HG02852 (cell line): Measurements from ENCODE around the gene C5AR1.
"Not testable (repeated sequence)": the region's sequence is repeated elsewhere in the genome, so short reads cannot be mapped to it uniquely, and the experiment has no call there.

Experiments
- ATAC-seq: cut with Tn5 transposase; IDR thresholded peaks from one replicate; pipeline ENCODE4 v1.9.1; 2021; ENCODE audit warnings: mild to moderate bottlenecking, moderate library complexity; ENCODE audit not compliant: unreplicated experiment

C5AR1 gene

DNA sequence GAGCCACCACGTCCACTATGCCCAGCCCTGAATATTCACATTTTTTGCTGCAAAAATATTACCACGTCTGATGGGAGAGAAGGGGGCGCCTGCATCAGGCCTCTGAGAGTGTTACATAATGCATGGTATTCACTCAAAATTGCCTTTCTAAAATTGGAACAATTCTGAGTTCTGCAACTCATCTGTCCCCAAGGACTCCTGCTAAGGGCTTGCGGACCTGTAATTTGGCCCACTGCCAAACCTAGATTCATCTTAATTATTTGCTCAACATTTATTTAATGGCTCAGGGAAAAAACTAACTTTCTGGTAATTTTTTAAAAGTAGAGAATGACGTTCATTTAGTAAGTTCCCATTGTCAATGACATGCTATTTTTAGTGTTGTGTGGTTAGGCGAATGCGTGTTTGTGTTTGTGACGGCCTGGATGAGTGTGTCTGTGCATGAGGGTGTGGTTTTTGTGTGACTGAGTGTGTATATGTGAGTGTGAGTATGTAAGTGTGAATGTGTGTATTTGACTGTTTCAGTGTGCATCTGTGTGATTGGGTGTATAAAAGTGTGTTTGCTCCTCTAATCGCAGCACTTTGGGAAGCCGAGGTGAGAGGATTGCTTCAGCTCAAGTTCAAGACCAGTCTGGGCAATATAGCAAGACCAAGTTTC, 26.1 kb upstream of the C5AR1 start:
- no peak for ATAC-seq

DNA sequence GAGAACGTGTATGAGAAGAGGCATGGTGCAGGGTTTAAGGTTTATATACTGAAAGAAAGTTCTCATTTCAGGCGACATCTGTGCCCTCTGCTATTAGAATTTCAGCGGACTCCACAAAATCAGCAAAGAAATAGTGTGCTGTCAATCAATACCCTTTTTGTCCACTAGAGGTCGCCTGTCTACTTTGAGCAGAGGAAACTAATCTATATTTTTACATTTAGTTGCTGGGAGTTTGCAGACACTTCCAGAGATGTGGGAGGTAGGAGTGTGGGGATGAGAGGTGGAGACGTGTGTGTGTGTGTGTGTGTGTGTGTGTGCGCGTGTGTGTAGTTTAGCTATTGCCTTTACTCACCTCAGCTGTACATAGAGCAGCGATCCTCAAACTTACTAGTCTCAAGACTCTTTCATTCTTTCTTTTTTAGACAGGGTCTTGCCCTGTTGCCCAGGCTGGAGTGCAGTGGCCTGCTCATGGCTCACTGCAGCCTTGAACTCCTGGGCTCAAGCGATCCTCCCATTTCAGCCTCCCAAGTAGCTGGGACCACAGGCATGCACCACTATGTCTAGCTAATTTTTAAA, 25.2 kb upstream of the C5AR1 start:
- no peak for ATAC-seq

DNA sequence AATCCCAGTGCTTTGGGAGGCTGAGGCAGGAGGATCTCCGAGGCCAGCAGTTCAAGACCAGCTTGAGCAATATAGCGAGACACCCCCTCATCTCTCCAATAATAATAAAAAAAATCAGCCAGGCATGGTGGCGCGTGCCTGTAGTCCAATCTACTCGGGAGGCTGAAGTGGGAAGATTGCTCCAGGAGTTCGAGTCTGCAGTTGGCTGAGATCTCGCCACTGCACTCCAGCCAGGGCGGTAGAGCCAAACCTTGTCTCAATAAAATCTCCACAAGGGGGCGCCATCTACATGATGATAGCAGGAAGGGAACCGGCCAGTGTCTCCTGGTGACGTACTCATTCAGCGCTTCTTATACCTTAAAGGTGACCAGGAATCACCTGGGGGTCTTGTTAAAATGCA, 13.6 kb upstream of the C5AR1 start:
- ATAC-seq: no peak

DNA sequence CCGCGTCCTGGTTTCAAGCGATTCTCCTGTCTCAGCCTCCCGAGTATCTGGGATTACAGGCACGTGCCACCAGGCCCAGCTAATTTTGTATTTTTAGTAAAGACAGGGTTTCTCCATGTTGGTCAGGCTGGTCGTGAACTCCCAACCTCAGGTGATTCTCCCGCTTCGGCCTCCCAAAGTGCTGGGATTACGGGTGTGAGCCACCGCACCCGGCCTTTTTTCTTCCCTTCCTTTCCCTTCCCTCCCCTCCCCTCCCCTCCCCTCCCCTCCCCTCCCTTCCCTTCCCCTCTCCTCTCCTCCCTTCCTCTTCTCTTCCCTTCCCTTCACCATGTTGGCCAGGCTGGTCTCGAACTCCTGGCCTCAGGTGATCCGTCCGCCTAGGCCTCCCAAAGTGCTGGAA, 8.8 kb upstream of the C5AR1 start:
- not testable (repeated sequence) for ATAC-seq

DNA sequence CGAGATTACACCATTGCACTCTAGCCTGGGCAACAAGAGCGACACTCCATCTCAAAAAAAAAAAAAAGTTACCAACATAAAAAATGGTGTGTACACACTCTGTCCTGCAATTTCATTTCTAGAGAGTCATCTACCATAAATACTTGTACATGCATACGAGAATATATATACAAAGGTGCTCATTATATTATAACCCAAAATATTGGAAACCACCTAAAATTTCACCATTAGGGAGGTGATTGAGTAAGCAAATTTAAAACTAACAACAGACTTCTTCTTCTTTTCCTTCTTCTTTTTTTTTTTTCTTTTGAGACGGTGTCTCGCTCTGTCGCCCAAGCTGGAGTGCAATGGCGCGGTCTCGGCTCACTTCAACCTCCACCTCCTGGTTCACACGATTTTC, 7.4 kb upstream of the C5AR1 start:
- no peak for ATAC-seq

DNA sequence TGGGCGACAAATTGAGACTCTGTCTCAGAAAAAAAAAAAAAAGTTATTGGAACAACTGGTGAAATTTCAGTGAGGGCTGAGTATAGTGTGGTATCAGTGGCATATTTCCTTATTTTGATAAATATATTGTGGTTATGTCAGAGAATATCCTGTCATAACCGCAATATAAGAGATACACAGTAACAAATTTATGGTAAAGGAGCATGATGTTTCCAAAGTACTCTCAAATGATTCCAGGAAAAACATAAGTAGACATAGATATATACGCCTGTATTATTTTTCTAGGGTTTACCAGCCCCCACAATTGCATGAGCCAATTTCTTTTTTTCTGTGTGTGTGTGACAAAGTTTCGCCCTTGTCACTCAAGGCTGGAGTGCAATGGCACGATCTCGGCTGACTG, 5.7 kb upstream of the C5AR1 start:
- ATAC-seq: no peak

DNA sequence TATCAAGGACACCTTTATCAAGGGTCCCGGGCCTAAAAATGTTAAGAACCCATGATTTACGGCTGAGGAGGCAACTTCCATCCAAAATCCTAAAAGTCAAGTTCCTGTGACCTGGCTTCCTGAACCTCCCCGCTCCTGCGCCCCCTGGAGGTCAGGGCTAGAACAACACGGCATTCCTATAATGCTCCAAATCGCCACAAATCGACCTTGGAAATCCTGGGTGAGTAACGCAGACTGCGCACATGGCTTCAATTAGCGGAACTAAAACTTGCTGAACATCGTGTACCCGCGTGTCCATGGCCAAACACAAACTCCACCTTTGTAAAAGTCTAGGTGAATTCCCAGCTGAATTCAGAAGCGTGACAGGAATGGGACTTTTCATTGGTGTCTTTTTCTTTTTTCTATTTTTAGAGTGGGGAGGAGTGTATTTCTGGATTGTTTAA, 4.3 kb upstream of the C5AR1 start:
- ATAC-seq: no peak

DNA sequence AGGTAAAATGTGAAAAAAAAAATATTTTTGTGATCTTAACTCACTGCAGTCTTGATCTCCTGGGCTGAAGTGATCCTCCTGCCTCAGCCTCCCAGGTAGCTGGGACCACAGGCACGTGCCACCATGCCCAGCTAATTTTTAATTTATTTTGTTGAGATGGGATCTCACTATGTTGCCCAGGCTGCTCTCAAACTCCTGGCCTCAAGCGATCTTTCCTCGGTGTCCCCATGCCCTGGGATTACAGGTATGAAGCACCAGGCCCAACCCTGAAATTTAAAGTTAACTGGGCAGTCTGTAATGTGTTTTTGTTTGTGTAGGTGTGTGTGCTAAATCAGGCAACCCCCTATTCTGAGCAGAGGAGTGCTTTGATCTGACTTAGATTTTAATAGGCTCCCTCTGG, 3.4 kb upstream of the C5AR1 start:
- no peak for ATAC-seq

DNA sequence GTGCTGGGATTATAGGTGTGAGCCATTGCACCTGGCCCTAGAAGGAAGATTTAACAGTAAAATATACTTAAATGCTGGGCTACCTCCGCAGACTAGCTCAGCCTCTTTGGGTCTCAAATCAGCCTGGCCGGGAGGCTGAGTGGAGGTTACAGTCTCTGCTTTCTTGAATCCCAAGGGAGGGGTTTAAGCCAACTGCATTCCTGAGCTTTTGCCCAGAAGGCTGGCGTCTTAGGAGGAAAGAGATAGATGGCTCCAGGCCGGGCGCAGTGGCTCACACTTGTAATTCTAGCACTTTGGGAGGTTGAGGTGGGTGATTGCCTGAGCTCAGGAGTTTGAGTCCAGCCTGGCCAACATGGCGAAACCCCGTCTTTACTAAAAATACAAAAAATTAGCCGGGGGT, 623 bp upstream of the C5AR1 start:
- no peak for ATAC-seq

DNA sequence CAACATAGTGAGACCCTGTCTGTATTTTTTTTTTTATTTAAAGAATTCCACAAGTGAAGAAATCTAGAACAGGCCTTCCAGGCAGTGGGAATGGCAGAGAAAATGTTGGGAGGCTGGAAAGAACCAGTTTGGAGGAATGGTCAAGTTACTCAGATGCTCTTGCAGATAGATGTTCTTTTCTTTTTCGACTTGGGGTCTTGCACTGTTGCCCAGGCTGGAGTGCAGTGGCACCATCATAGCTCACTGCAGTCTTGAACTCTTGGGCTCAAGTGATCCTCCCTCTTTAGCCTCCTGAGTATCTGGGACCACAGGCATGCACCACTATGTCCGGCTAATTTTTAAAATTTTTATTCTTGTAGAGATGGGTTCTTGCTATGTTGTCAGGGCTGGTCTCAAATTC, 662 bp downstream of the C5AR1 start:
- no peak for ATAC-seq

DNA sequence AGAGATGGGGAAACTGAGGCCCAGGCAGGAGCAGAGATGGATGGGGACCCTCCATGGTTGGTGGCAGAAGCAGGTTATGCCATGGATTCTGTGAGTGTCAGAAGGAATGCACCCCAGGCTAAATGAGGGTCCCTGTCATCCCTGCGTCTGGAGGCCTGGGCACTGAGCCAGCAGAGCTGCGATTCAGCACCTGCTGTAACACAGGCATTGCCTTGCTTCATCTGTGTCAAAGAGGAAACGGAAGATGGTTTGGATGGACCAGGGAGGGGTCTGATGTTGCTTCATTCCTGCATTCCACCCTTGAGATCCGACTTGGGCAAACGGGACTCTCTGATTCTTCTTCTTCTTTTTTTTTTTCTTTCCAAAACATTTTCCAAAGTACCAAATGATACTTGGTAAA, 1.2 kb downstream of the C5AR1 start:
- no peak for ATAC-seq

DNA sequence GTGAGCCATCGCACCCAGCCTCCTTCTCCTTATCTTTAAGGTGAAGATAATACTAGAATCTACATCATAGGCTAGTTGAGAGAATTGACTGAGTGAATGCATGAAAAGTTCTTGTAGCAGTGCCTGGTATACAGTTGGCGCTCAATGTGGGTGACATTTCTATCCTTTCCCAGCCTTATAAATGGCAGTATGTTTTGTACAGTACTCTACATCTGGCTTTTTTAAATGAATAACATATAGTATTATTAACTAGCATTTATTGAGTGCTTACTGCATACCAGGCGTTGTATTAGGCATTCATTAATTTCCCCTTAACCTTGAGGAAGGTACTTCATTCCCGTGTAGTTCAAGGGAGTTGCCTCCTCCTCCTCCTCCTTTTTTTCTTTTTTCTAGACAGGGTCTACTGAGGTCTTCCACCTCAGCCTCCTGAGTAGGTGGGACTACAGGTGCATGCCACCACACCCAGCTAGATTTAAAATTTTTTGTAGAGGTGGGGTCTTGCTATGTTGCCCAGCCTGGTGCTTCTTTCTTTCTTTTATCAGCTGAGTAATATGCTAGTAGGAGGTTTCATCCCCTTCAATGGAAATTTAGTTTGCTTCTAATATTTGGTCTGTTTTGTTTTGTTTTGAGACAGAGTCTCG, 2.8 kb downstream of the C5AR1 start:
- ATAC-seq: no peak

DNA sequence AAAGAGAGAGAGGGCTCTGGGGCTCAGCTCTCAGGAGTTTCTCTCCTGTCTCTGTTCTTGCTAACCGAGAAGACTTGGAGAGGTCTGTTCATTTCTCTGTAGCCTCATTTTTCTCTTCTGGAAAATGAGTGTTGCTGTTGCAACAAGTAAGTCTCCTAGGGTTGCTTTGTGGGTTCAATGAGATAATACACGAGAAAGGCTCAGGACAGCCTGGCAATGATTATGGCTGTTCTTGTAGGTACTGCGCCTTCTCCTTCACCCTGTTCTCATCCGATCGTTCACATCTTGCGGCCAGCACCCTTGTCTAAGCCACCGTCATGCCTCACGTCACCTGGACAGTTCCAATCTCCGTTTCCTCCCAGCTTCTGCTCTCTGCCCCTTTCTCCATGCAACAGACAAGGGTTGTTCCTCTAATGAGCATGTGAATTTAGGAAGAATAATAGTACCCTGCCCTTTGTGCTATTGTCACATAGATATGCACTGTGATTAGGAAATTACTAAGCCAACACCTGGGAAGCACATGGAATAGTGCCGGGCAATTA, 4.2 kb downstream of the C5AR1 start:
- no peak for ATAC-seq

DNA sequence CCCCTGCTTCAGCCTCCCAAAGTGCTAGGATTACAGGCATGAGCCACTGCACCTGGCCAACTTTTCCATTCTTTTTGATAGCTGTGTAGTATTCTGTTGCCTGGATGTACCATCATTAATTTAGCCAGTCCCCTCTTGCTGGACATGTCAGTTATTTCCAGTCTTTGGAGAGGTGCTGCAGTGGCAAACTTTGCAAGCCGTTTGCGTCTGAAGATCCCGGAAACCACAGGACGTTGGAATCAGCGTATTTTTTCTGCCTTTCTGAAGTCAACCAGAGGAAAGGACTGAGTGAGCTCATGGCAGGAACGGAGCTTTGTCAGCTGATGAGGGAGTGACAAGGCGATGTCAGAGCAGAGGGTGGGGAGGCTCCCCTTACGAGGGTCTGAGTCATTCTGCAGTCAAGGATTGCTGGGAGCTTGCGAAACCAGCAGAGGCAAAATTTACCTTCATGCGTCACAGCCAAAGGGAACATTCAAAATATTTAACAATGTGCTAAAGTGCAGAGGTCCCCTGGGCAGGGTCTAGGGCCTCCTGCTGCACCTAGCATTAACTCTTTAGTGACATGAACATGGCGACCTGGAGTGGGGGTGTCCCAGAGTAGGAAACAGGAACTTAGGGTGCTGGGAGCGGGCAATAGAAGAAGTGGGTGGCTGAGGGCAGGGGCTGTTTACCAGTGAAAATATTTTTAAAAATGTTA, 5.6 kb downstream of the C5AR1 start:
- ATAC-seq: no peak

DNA sequence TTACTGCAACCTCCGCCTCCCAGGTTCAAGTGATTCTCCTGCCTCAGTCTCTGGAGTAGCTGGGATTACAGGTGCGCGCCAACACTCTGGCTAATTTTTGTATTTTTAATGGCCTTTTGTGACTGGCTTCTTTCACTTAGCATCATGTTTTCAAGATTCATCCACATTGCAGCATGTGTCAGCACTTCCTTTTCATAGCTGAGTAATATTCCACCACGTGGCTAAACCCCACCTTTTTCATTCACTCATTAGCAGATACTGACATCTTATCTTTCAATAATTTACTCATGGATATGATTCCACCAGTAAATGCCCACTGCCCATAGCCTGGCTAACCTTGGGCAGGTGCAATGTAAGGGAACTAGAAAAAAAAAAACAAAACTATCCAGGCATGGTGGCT, 6.9 kb downstream of the C5AR1 start:
- ATAC-seq: no peak

DNA sequence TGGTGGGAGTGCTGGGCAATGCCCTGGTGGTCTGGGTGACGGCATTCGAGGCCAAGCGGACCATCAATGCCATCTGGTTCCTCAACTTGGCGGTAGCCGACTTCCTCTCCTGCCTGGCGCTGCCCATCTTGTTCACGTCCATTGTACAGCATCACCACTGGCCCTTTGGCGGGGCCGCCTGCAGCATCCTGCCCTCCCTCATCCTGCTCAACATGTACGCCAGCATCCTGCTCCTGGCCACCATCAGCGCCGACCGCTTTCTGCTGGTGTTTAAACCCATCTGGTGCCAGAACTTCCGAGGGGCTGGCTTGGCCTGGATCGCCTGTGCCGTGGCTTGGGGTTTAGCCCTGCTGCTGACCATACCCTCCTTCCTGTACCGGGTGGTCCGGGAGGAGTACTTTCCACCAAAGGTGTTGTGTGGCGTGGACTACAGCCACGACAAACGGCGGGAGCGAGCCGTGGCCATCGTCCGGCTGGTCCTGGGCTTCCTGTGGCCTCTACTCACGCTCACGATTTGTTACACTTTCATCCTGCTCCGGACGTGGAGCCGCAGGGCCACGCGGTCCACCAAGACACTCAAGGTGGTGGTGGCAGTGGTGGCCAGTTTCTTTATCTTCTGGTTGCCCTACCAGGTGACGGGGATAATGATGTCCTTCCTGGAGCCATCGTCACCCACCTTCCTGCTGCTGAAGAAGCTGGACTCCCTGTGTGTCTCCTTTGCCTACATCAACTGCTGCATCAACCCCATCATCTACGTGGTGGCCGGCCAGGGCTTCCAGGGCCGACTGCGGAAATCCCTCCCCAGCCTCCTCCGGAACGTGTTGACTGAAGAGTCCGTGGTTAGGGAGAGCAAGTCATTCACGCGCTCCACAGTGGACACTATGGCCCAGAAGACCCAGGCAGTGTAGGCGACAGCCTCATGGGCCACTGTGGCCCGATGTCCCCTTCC, 10.5 kb downstream of the C5AR1 start:
- ATAC-seq: no peak

DNA sequence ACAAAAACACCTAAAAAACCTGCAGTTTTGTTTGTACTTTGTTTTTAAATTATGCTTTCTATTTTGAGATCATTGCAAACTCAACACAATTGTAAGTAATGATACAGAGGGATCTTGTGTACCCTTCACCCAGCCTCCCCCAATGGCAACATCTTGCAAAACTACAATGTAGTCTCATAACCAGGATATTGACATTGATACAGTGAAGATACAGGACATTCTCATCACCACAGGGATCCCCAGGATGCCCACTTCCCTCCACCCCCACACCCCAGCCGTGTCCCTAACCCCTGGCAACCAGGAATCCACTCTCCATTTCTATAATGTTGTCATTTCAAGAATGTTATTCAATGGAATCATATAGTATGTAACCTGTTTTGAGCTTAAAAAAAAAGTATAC, 12.0 kb downstream of the C5AR1 start:
- ATAC-seq: no peak

DNA sequence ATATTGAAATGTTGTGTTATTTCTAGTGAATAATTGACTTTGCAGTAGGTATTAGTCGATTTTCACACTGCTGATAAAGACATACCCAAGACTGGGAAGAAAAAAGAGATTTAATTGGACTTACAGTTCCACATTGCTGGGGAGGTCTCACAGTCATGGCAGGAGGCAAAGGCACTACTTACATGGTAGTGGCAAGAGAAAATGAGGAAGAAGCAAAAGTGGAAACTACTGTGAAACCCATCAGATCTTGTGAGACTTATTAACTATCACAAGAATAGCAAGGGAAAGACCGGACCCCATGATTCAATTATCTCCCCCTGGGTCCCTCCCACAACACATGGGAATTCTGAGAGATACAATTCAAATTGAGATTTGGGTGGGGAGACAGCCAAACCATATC, 12.4 kb downstream of the C5AR1 start:
- ATAC-seq: no peak

DNA sequence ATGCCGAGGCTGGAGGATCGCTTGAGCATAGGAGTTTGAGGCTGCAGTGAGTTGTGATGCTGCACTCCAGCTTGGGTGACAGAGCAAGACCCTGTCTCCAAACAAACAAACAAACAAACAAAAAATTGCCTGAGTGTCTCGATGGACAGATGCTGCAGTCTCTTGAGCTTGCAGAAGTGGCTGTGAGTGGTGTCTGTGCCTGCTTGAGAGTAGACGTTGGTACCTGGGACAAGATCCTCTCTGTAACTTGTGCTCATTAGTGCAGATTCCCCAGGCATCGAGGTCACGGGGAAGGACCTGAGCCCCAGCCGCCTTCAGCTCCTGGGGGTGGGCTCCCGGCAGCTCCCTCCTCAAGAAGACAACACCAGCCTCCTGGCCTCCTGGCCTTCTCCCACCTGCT, 13.7 kb downstream of the C5AR1 start:
- ATAC-seq: no peak

DNA sequence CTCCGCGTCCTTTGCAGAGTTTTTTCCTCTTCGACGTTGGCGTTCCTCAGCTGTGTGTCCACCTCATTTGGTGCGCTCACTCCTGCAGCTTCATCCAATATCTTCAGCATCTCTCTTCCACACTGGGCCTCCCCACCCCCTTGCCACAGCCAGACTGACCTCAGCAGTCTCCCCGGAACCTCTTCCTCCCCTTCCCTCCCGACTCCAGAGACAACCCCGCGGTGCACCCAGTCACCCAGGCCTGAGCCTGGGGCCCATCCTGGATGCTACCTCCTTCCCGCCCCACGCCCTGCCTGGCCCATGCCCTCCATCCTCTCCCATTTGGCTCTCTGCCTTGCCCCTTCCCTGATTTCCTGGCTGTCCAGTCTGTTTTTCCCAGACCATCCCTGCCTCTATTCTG, 14.2 kb downstream of the C5AR1 start:
- ATAC-seq: no peak

DNA sequence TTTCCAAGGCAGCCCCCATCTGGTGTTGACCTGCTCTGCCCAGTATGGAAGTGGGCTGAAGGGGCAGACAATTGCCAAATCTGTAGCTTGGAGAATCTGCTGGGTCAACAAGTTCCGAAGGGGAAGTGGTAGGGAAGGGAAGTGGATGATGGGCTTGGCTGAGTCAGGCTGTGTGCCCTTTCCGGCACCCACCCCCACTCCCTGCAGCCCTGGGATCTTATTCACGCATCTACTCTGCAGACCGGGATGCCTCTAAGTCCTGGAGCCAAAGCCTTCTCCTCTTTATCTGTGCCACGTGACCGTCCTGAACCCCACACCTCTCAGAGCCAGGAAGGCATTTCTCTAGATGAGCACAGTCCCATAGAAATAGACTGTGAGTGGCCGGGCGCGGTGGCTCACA, 14.8 kb downstream of the C5AR1 start:
- no peak for ATAC-seq
